IPS-18c (cell line): ENCODE results near the gene ARHGAP10.

Experiments
- H3K4me3 ChIP-seq: 2 replicates; pipeline ENCODE4 v1.7.0; 2013; ENCODE audit warnings: low read depth, mild to moderate bottlenecking, low read length, moderate library complexity; ENCODE audit not compliant: insufficient read depth
- H3K9me3 ChIP-seq: one replicate; pipeline ENCODE4 v1.6.1; 2013; ENCODE audit warnings: mild to moderate bottlenecking, low read length, moderate library complexity; ENCODE audit not compliant: control insufficient read depth, insufficient read depth

ARHGAP10 gene

GRCh38 chr4:147927377-147928137 lies 195.7 kb downstream of the ARHGAP10 start:
- H3K9me3 ChIP-seq, result no peaks in the 10 kb centered on the region
- no peak overlapping the region for H3K4me3 ChIP-seq

GRCh38 chr4:147928400-147928799 lies 196.5 kb downstream of the ARHGAP10 start:
- Histone ChIP-seq H3K9me3 (no peaks in the 10 kb centered on the region), H3K4me3 (no peak overlapping the region)

GRCh38 chr4:147929746-147930145 lies 197.9 kb downstream of the ARHGAP10 start:
- Histone ChIP-seq H3K4me3 (no peak overlapping the region), H3K9me3 (no peaks in the 10 kb centered on the region)

- H3K4me3 ChIP-seq, result no peak overlapping the region
- no peaks in the 10 kb centered on the region for H3K9me3 ChIP-seq
Observed at GRCh38 chr4:147933316-147933715, 201.4 kb downstream of the ARHGAP10 start.

- H3K9me3 ChIP-seq, result no peaks in the 10 kb centered on the region
- H3K4me3 ChIP-seq, result no peak overlapping the region
Observed at GRCh38 chr4:147933779-147934178, 201.9 kb downstream of the ARHGAP10 start.

GRCh38 chr4:147938496-147938895 lies 206.6 kb downstream of the ARHGAP10 start:
- Histone ChIP-seq H3K4me3 (no peak overlapping the region), H3K9me3 (no peaks in the 10 kb centered on the region)

- Histone ChIP-seq H3K9me3 (no peaks in the 10 kb centered on the region), H3K4me3 (no peak overlapping the region)
Observed at GRCh38 chr4:147940171-147940570, 208.3 kb downstream of the ARHGAP10 start.

GRCh38 chr4:147941373-147941772 lies 209.5 kb downstream of the ARHGAP10 start:
- H3K4me3 ChIP-seq, result no peak overlapping the region

GRCh38 chr4:147942729-147943128 lies 210.8 kb downstream of the ARHGAP10 start:
- Histone ChIP-seq H3K4me3 (no peak overlapping the region), H3K9me3 (no peaks in the 10 kb centered on the region)

More at GRCh38 chr4:147941373-147941772, 209.5 kb downstream of the ARHGAP10 start:
- H3K9me3 ChIP-seq, result no peaks in the 10 kb centered on the region

GRCh38 chr4:147943159-147943638 lies 211.3 kb downstream of the ARHGAP10 start:
- Histone ChIP-seq H3K4me3 (no peak overlapping the region), H3K9me3 (no peaks in the 10 kb centered on the region)

- H3K9me3 ChIP-seq, result no peaks in the 10 kb centered on the region
- H3K4me3 ChIP-seq, result no peak overlapping the region
Observed at GRCh38 chr4:147944249-147944648, 212.4 kb downstream of the ARHGAP10 start.

- no peak overlapping the region for H3K4me3 ChIP-seq
- H3K9me3 ChIP-seq, result no peaks in the 10 kb centered on the region
Observed at GRCh38 chr4:147944670-147945260, 212.9 kb downstream of the ARHGAP10 start.

- no peak overlapping the region for H3K4me3 ChIP-seq
- H3K9me3 ChIP-seq, result no peaks in the 10 kb centered on the region
Observed at GRCh38 chr4:147948336-147948735, 216.4 kb downstream of the ARHGAP10 start.

- Histone ChIP-seq H3K9me3 (no peaks in the 10 kb centered on the region), H3K4me3 (no peak overlapping the region)
Observed at GRCh38 chr4:147950261-147950660, 218.4 kb downstream of the ARHGAP10 start.

- no peak overlapping the region for H3K4me3 ChIP-seq
- no peaks in the 10 kb centered on the region for H3K9me3 ChIP-seq
Observed at GRCh38 chr4:147950841-147951240, 219.0 kb downstream of the ARHGAP10 start.

- Histone ChIP-seq H3K9me3 (no peaks in the 10 kb centered on the region), H3K4me3 (no peak overlapping the region)
Observed at GRCh38 chr4:147954850-147955249, 223.0 kb downstream of the ARHGAP10 start.

- Histone ChIP-seq H3K4me3 (no peak overlapping the region), H3K9me3 (no peaks in the 10 kb centered on the region)
Observed at GRCh38 chr4:147955827-147956558, 224.1 kb downstream of the ARHGAP10 start.

GRCh38 chr4:147957446-147957845 lies 225.6 kb downstream of the ARHGAP10 start:
- H3K4me3 ChIP-seq, result no peak overlapping the region
- no peaks in the 10 kb centered on the region for H3K9me3 ChIP-seq
